CD4-positive, alpha-beta T cell treated with Interleukin-10 for 1 hour (primary cell): ENCODE measurements around the gene THPO.

Experiments used
- DNase-seq: peaks from one replicate; pipeline ENCODE4 v3.0.0-alpha.2; 2020

The THPO gene

GRCh38 chr3:184377882-184378445, at the start of gene THPO:
THPO (minus strand) TSS chr3:184378207; CDS start chr3:184376259, 1,948 bp downstream.
- no peak for DNase-seq

DNA sequence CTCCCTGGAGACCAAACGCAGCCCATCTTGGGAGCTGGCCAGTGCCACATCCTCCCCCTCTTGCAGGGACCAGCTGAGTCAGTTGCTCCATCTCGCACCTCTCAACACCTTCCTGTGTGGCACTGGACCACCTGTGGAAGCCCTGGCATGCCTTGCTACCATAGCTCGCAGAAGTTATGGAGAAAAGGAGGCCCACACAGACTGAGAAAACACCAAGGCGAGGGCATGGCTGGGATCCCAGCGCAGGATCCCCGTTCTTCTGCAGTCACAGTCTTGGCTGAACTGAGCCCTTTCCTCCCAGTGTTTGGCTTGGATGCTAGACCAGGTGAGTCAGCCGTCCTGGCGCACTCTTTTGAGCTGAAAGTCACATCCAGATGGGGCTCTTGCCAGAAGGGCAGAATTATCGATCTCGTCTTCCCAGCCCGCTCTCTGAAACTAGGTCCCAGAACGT, 48.7 kb upstream of the THPO start:
- no peak for DNase-seq

GRCh38 chr3:184423561-184423960, 45.6 kb upstream of the THPO start:
- DNase-seq: no peak

GRCh38 chr3:184419171-184419570, 41.2 kb upstream of the THPO start:
- DNase-seq: no peak

DNA sequence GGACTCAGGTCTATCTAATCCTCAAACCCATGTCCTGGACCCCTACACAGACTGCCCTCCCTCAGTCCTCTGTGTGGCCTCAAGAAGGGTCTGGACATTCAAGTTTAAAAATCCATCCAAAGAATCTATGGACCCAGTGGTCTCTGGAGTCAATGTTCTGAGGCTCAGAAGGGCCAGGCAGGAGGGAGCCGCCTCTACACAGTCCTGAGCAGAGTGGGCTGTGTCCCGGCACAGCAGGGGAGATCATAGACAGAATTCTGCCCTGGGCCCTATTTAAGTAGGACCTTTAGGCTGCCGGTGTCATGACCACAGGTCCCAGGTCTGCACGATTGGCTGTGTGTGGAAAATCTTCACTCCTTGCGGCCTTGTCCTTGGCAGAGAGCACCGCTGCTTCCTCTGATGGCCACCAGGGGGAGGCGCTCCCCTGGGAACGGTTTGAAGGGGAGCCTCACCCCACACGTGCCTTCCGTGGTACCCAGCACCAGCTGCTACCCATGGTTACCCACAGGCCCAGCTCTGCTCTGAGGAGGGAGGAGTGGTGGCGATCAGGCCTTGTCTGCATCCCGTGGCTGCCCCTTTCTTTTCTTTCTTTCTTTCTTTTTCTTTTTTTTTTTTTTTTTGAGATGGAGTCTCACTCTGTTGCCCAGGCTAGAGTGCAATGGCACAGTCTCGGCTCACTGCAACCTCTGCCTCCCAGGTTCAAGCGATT, 39.8 kb upstream of the THPO start:
- peak; percentile 72 for DNase-seq

DNA sequence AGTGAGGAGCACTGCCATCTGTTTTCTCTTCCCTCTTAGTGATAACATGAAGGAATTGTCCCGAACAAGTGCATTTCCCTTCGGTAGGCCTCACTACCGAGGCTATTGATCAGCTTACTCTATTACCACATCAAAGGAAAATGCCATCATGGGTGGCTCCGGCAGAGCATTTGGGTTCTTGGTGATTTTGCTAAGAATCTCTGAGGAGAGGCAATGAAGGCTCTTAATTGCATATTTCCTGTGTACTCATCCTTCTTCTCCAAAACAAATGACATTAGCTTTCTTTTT, 37.1 kb upstream of the THPO start:
- no peak for DNase-seq

- DNase-seq: no peak
Observed at GRCh38 chr3:184414418-184415202, 36.6 kb upstream of the THPO start.

- DNase-seq: no peak
Observed at GRCh38 chr3:184409946-184410500, 32.0 kb upstream of the THPO start.

DNA sequence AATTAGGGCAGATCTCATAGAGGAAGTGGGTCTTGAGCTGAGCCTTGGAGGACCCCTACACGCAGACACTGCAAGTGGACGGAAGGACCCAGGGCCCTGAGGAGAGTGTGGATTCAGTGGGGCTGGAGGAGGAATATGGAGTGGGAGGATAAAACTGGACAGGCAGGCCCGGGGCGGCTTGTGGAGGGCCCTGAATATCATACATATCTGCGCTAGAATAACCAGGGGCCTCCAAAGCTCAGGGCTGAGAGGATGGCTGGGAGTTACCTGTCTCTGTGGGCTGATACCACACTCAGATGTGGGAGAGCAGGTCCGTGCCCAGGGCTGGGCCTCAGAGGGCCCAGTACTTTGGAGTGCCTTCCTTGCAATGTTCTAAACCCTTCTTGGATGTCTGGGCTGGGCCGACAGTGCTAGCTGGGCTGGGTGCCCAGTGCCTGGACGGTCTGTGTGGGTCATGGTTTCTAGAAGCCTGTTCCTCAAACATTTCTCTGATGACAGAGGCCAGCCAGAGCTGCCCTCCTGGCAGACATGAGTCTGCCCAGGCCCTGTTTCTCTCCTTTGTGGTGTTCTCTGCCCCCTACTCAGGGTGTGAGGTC, 31.4 kb upstream of the THPO start:
- DNase-seq: no peak

DNA sequence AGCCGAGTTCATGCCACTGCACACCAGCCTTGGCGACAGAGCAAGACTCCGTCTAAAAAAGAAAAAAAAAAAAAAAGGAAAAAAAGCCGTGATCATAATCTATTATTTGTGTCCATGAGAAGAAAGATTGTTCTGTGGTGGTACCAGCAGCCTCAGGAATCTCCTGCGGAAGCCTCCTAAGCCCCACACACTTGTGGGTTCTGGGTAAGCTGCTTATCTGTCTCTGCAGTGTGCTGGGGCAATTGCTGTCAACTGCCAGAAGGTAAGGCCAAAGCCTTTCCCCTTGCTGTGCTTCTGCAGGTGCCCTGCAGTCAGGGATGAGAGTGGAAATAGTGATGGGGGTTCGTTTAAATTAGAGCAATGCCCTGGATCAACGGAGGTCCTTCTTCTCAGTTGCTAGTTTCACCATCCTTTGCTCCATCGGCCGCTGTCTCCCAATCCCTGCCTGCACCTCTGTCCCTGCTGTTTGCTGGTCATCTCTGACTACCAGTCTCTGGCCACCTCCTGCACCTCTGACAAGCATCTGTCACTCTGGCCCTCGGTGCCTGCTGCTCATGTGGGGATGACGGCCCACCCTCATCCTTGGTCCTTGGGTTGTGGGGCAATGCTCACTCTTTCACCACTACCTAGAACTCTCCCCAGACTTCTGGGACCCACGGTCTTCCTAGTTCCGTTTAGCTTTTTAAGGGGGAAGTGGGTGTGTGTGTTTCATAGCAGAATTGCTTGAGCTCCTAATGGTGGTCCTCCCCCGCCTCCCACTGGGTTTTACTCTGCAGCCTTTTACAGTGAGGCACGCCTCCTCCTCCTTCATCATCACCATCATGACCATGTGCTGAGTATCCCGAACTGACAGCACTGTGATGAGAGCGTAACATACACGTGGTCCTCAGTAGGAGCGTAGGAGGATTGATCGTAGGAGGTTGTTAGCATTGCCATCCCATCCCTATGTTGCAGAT, 27.3 kb upstream of the THPO start:
- DNase-seq: no peak

DNA sequence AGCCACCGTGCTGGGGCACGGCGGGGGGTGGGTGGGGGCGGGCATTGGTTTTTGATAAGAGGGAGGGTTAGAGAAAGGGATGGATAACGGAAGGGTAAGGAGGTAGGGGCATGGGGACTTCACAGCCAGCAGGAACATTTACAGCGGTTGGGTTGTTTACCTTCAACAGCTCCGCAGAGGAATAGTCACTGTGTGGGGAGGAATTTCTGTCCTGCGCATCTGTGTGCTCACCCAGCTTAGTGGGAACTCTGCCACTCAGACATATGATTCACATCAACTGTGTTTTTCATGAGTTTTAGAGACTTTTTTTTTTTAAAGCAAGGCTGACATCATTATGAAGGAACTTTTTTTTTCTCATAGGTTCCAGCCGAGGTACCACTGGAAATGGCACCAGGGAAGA, 21.4 kb upstream of the THPO start:
- DNase-seq: no peak

- no peak for DNase-seq
Observed at GRCh38 chr3:184395320-184395660, 17.3 kb upstream of the THPO start.

- DNase-seq: no peak
Observed at GRCh38 chr3:184391266-184391665, 13.3 kb upstream of the THPO start.

DNA sequence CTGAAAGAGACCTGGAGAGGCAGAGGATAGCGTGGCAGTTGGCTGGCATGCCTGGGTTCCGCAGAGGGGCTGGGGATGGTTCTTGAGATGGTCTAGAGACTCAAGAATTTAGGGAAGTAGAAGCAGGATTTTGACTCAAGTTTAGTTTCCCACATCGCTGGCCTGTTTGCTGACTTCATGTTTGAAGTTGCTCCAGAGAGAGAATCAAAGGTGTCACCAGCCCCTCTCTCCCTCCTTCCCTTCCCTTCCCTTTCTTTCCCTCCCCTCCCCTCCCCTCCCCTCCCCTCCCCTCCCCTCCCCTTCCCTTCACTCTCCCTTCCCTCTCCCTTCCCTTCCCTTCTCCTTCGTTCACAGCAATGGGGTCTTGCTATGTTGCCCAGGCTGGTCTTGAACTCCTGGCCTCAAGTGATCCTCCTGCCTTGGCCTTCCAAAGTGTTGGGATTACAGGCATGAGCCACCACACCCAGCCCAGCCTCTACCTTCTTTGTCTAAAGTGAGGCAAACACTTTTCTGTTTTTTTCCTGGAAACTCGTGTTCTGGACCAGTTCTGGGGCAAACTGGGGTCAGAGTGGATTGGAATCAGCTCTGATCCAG, 12.0 kb upstream of the THPO start:
- DNase-seq: no peak

DNA sequence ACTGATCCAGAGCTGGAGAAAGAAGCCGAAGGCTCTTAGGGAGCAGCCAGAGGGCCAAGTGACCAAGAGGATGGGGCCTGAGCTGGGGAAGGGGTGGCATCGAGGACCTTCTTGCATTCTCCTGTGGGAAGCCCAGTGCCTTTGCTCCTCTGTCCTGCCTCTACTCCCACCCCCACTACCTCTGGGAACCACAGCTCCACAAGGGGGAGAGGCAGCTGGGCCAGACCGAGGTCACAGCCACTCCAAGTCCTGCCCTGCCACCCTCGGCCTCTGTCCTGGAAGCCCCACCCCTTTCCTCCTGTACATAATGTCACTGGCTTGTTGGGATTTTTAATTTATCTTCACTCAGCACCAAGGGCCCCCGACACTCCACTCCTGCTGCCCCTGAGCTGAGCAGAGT, 11.4 kb upstream of the THPO start:
- DNase-seq: no peak

DNA sequence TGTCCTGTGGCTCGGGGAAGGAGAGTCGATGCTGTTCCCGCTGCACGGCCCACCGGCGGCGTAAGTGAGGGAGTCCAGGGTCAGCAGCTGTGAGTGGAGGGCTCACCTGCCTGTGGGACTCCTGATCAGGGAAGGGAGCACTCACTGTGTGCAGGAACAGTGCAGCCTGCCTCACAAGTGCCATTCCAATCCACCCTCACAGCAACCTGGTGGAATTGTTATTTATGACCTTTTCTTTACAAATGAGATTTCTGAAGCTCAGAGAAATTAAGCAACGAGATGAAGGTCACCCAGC, 10.9 kb upstream of the THPO start:
- no peak for DNase-seq

DNA sequence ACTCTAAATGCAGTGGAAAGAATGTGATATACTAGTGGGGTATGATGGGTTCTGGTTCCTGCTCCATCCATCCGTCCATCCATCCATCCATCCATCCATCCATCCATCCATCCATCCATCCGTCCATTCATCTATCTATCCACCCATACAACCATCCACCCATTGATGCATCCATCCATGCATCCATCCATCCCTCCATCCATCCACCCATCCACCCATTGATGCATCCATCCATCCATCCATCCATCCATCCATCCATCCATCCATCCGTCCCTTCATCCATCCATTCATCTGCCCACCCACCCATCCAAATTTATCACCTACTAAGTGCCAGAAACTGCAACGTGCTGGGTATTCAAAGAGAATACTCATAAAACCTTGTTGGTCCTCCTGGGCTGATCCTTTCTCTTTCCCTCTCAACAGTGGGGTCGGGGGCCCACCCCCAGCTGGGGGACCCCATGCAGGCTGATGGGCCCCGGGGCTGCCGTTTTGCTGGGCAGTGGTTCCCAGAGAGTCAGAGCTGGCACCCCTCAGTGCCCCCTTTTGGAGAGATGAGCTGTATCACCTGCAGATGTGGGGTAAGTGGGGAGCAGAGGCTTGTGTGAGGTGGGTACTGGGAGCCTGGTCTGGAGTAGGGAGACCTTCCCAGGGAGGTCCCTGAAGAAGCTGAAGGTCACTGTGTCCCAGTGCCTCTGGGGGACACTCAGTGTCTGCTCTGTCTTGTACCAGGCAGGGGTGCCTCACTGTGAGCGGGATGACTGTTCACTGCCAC, 10.3 kb upstream of the THPO start:
- no peak for DNase-seq

DNA sequence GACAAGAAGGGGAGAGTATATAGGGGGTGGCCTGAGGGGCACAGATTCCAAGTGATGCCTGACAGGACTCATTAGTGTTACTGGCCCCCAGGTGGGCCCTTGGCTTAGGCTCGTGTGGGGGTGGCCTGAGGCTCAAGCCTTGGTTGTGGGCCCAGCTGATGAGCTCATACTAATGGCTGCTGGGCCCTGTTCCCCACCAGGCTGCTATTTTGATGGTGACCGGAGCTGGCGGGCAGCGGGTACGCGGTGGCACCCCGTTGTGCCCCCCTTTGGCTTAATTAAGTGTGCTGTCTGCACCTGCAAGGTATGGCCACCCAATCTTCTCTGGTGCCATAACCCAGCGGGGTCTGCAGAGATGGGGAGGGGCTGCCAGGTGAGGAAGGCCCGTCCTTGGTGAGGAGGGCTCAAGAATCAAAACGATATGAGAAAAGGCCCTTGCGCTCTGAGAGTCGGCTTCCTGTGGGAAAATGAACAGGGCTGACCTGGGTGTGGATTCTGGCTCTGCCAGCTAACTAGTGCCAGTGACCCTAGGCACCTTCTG, 9.2 kb upstream of the THPO start:
- DNase-seq: no peak

GRCh38 chr3:184386047-184386806, 8.2 kb upstream of the THPO start:
- DNase-seq: no peak

DNA sequence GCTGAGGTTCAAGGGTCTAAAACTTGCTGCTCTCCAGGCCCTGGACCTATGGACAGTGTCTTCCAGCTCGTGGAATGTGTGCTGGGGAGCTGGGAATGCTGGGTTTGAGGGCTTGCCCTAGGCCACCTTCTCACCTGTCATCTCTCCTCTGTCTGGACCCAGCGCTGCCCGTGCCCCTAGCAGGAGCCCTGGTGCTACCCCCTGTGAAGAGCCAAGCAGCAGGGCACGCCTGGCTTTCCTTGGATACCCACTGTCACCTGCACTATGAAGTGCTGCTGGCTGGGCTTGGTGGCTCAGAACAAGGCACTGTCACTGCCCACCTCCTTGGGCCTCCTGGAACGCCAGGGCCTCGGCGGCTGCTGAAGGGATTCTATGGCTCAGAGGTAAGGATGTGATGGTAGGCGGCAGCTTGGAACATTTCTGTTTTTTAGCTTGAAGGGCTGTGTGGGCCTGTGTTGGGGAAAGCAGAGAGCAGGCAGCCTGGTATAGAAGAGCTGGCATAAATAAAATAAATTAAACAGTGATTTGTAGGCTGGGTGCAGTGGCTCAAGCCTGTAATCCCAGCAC, 6.9 kb upstream of the THPO start:
- DNase-seq: no peak
